NAMALWA (cell line): ENCODE results near the gene GLYATL1B.
"Not testable (repeated sequence)": the region's sequence is repeated elsewhere in the genome, so short reads cannot be mapped to it uniquely, and the experiment has no call there.

Source experiments
- DNase-seq: peaks from one replicate; pipeline ENCODE4 v3.0.0-alpha.2; 2015; ENCODE audit warnings: low spot score

The GLYATL1B gene

DNA sequence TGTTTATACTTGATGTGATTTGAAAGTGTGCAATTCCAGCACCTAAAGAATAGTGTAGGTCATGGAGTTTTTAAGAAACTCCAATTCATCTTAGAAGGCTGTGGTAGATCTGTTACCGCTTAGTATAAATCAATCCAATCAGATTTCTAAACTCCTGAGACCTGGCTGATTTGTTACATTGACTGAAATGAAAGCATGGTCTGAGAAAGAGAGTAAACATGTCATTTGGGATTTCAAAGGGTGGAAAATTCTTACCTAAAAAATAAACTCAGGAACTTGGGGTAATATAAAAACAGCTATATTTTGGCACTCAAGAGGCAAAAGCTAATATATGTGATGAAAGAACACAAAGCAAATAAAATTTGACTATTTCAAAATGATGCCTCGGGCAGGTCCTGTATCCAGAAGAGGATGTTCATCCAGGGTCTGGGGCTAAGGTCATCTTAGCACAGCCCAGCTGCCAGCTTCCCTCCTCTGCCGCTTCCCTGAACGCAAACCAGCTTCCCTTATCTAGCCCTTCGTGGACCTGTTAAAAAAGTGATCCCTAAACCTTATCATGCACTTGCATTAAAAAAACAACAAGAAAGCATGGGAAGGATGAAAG, 10.0 kb downstream of the GLYATL1B start:
- DNase-seq: not testable (repeated sequence)

- DNase-seq: peak; percentile 89
Observed at GRCh38 chr11:59097113-59097708, 11.1 kb downstream of the GLYATL1B start.

DNA sequence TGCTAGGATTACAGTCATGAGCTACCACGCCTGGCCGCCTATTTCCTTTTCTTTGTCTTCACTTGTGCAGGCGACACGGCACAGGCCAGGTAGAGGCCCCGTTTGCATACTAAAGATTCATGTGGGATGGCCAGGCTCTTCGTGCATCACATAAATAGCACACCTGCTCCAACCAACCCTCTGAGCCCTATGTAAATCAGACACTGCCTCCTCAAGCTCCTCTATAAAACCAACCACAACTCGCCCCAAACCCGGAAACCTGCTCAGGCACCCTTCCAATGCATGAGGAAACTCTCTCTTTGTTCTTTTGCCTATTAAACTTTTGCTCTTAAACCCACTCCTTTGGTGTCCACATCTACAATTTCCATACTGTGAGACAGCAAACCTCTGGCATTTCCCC, 11.8 kb downstream of the GLYATL1B start:
- DNase-seq: not testable (repeated sequence)

DNA sequence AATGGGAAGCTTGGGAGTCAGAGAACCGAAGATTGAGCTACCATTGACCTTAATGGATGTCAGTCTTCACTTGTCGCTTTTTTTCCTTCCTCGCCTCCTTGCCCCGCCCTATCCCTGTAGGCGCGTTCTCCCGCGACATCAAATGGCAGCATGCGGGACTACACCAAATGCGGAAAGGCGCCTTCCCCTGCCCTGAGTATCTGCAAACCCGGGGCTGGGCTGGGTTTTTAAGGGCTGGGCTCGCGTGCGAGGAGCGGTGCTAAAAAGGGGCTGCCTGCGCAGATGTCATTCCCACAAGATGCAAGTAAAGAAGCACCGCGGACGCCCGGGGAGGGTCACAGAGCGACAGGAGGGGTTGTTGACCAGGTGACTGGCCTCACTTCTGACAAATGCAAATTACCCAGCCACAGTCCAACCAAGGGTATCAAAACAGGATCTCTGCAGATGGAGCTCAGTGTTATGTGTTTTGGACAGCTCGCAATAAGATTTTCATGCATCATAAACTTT, 16.2 kb downstream of the GLYATL1B start:
- DNase-seq: peak; percentile 96

DNA sequence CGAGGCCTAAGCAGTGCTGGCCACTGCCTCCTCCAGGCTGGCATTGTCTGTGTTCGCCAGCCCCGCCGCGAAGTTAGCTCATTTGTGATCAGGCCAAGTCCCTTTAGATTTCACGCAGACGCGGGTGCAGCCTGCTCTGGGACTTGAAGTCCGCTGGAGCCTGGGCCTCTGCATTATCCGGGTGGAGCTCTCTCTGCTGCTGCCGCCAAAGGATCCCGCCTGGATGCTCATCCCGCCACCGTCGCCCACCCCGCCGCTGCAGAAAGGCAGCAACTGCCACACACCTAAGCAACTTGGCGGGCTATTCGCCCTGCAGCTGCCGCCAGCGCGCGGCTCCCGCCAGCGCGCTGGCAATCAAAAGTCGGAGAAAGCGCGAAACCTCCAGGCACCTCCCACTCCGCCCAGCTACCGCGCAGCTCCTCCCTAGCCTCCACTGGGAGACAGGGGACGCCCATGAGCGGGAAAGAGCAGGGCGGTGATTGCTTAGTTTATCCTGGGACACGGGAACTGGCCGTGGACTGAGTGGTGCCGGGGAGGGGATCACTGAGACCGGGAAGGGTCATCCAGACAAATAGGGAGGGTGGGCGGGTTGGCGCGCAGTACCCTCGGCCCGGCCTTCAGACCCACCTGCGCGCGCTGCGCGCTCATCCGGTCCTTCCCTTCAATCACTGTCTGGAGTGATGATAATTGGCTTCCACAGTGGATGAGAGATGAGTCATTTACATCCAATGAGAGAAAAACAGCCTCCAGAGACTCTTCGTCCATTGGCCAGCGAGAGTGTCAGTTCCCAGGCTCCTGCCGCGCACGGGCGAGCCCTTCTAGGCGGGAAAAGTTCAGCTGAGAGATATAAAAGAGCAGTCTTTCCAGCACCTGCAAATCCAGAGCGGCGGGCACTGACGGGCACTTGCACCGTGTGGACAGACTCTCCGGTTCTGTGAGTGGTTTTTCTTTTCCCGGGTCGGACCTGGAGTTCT, 20.5 kb downstream of the GLYATL1B start, which contains the start of gene FAM111B:
FAM111B (plus strand) TSS at position 875 of the 974 bp plus-strand sequence. CDS start 2,389 bp downstream, outside the sequence.
- DNase-seq: peak; percentile 95

GRCh38 chr11:59107721-59108120, 21.6 kb downstream of the GLYATL1B start:
- DNase-seq: peak; percentile 50

DNA sequence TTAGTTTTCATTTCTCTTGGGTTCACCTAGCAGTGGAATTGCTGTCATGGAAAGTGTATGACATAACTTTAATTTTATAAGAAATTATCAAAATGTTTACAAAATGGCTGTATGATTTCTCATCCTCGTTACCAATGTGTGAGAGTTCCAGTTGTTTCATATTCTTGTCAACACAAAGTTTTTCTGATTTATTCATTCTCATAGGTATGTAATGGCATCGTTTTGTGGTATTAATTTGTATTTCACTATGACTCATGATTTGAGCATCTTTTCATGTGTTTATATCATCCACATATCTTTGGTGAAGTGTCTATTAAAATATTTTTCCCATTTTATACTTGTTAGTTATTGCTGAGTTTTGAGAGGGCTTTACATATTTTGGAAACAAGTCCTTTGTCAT, 26.4 kb downstream of the GLYATL1B start:
- no peak for DNase-seq

DNA sequence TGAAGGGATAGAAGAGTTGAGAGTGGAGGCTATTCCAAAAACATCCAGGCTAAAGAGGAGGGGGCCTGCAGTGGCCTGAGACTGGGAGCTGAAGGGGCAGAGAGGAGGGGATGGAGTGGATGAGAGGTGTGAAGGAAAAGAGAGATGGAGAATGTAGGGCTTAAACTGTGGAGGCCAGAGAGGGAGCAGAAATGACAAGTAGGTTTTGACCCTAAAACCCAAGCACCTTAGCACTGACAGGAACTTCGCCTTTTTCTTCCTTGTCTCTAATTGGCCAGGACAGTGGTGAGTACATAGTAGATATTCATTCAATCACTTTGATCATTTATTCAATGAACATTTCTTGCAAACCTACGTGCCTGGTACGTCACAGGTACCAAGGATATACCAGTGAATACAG, 28.2 kb downstream of the GLYATL1B start:
- DNase-seq: no peak

GRCh38 chr11:59115553-59115952, 29.4 kb downstream of the GLYATL1B start:
- DNase-seq: no peak

GRCh38 chr11:59117774-59118173, 31.7 kb downstream of the GLYATL1B start:
- DNase-seq: no peak

DNA sequence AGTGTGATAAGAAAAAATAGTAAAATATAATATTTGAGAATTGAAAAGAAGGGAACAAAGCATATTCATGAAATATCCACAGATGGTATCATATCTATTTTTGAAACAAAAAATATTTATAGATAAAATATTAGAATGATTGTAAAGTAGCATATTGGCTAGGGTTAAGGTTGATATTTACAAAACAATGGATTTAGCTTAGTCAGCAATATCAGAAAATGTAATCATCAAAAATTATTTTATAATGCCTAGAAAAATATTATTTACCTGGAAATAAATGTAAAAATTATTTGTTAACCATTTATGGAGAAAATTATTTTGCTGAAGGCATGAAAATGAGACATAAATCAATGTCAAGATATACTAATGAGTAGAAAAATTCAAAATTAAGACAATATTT, 33.7 kb downstream of the GLYATL1B start:
- DNase-seq: no peak

GRCh38 chr11:59135648-59136461, 49.7 kb downstream of the GLYATL1B start:
- peak; percentile 89 for DNase-seq

- DNase-seq: not testable (repeated sequence)
Observed at GRCh38 chr11:59136551-59136950, 50.4 kb downstream of the GLYATL1B start.

DNA sequence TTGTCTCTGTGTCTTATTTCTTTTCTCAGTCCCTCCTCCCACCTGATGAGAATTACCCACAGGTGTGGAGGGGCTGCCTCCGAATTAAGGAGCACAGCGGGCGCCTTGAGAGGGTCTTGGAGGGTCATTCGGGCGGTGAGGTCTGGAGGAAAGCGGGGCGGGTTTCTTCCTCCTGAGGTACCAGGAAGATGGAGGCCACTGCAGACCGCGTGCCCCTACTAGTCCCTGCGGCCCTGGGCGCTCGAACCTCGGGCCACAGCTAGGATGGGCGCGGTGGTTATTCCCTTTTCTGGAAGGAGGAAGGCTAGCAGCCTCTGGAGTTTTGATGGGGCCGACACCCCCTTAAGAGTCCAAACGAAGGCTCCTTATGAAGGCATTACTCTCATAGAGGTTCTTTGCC, 51.1 kb downstream of the GLYATL1B start:
- DNase-seq: no peak

GRCh38 chr11:59138643-59139042, 52.5 kb downstream of the GLYATL1B start:
- DNase-seq: no peak

DNA sequence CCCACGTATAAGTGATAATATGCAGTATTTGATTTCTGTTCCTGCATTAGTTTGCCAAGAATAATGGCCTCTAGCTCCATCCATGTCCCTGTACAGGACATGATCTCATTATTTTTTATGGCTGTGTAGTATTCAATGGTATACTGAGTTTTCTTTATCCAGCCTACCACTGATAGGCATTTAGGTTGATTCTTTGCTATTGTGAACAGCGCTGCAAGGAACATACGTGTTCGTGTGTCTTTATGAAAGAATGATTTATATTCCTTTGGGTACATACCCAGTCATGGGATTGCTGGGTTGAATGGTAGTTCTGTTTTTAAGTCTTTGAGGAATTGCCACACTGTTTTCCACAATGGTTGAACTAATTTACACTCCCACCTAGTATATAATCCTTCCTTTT, 55.1 kb downstream of the GLYATL1B start:
- no peak for DNase-seq

DNA sequence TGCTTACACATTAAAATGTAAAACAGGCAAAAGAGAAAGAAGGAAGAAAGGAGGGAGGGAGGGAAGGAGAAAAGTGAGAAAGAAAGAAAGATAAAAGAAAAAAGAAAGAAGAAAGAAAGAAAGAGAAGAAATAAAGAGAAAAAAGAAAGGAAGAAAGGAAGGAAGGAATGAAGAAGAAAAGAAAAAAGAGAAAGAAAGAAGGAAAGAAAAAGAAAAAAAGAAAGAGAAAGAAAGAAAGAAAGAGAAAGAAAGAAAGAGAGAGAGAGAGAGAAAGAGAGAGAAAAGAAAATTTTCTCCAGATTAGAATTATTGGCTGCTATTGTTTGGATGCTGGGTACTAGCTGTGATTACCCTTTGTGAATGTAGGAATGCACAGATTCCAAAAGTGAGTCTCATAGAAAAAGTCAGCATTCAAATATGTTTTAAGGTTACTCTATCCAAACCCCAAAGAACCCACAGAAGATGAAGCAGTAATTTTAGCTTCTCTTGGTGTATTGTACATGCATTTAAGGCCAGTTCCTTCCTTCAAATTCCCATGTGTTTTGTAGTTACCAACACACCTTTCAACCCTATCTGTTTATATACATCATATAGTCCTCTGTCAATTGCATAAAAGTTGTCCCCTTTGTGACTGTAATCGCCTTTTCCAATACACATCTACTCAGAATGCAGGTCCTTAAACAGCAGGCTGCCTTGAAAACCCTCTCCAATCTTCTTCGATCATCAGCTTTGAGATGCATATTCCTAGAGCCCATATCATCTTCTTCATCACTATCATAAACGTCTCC, 55.8 kb downstream of the GLYATL1B start:
- no peak for DNase-seq

DNA sequence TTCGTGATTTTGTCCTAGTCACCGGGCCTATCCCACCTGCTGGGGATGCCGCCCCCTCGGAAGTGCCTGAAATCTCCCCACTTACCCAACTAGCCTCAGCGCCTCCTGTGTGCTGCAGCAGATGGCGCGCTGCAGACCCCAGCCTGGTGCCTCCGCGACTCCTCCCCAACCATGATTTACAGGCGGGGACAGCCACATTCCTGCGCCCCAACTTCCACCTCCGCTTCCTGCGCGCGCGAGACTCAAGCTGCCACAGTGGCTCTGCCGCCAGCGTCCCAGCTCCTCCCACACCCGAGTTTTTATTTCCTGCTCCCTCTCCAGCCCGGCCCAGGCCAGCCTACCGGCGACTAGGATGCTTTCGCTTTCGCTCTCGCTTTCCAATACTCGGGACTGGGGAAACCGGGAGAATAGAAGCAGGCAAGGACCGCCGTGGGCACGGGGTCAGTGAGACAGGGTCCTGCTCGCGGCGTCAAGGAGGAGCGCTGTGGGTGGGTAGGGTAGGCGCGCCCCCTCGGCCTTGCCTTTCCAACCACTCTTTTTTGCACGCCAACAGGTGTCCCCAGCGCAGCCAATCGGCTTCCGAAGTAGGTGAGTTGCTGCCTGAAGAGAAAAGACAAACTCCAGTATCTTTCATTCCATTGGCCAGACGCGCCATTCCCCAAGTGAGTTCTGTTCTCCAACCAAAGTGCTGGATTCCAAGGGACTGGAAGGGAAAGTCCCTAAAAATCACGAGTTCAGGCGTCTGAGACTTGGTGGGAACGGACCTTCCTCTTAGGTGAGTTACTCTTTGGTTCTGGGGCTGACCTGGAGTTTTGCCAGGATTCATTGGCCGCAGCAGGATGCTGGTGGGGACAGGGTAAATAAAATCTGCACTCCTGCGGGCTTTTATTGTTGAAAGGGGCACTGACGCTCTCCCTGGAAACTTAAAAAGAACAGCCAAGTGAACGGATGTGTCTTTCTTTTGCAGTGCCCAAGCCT, 56.7 kb downstream of the GLYATL1B start, which contains the start of gene FAM111A:
FAM111A (plus strand) TSS at position 327 of the 978 bp plus-strand sequence. CDS start 6,017 bp downstream, outside the sequence.
- DNase-seq: peak; percentile 85

- DNase-seq: no peak
Observed at GRCh38 chr11:59144096-59144495, 58.0 kb downstream of the GLYATL1B start.
